Activated CD8-positive, alpha-beta memory T cell treated with anti-CD3 and anti-CD28 coated beads, Interleukin-2, amount 10 ng/mL, durations not matched to agents 7 days and 5 days (primary cell): ENCODE data around the gene MYLK. TPM values are rescaled to one million over a fixed set of nuclear protein-coding genes. Genes with fewer than 3 reads are reported as not detected.

ENCODE experiments used
- ATAC-seq: fragments of 150-1000 bp; cut with Tn5 transposase; one replicate; pipeline ENCODE4 v1.10.0; 2021; ENCODE audit warnings: moderate library complexity
- CTCF ChIA-PET: fragments of 350-600 bp; sonication (Branson Sonifier 250); formaldehyde crosslinking; loops from one replicate; lab custom pipeline; 2021; ENCODE audit warnings: antibody characterized with exemption; lab: Charles Lee
- DNase-seq: peaks from one replicate; pipeline ENCODE4 v3.0.0-alpha.2; 2020
- H3K27ac Mint-ChIP-seq: one replicate; pipeline ENCODE4 v1.8.0; 2021; ENCODE audit warnings: mild to moderate bottlenecking, mixed read lengths
- H3K27me3 Mint-ChIP-seq: one replicate; pipeline ENCODE4 v1.8.0; 2021; ENCODE audit warnings: mixed read lengths
- H3K36me3 Mint-ChIP-seq: one replicate; pipeline ENCODE4 v1.8.0; 2021; ENCODE audit warnings: mild to moderate bottlenecking, mixed read lengths
- H3K4me1 Mint-ChIP-seq: one replicate; pipeline ENCODE4 v1.8.0; 2021; ENCODE audit warnings: mixed read lengths
- H3K4me3 Mint-ChIP-seq: one replicate; pipeline ENCODE4 v1.8.0; 2021; ENCODE audit warnings: mild to moderate bottlenecking, moderate library complexity, mixed read lengths
- H3K9me3 Mint-ChIP-seq: one replicate; pipeline ENCODE4 v1.8.0; 2022; ENCODE audit warnings: low read depth, mixed read lengths
- total RNA-seq, 2 experiments: library from RNA; stranded (reverse); gene quantifications; one replicate each; pipeline ENCODE4 v1.2.3, GENCODE V29; 2021

The MYLK gene
- total RNA-seq, 2 experiments from 2014 or later = 0.50 to 0.96 TPM

GRCh38 chr3:123584988-123585937 is 298.9 kb downstream of the MYLK start, which contains the start of gene HACD2:
Gene HACD2, minus strand, starts transcription at chr3:123585053. Its CDS starts 26 bp downstream, at chr3:123585027.
- peaks cover 25% of the 10 kb centered on the region for H3K4me1 Mint-ChIP-seq
- CTCF ChIA-PET = no interaction called here
- H3K4me3 Mint-ChIP-seq = no peak within 1 kb of the TSS
- peak; percentile 97 for DNase-seq
- H3K36me3 Mint-ChIP-seq = peaks cover 33% of the 10 kb centered on the region
- H3K9me3 Mint-ChIP-seq = peaks cover 9% of the 10 kb centered on the region
- H3K27me3 Mint-ChIP-seq = no peaks in the 10 kb centered on the region
- ATAC-seq = peak; percentile 95
- peak within 1 kb of the TSS; percentile 75 for H3K27ac Mint-ChIP-seq

- Mint-ChIP-seq H3K4me1 (peaks cover 25% of the 10 kb centered on the region), H3K27me3 (no peaks in the 10 kb centered on the region), H3K27ac (peak overlapping the region; percentile 75), H3K4me3 (no peak overlapping the region), H3K36me3 (peaks cover 32% of the 10 kb centered on the region), H3K9me3 (peaks cover 4% of the 10 kb centered on the region)
- no peak for DNase-seq
- ATAC-seq = no peak
- CTCF ChIA-PET = interaction anchor here (0.7 to 1.8 kb wide), 5 partner anchors 10 to 255 kb away, joined by 3 to 8 read pairs (median 3); no protein-coding TSS in a partner anchor
Measured at GRCh38 chr3:123584284-123584987, 299.7 kb downstream of the MYLK start.

GRCh38 chr3:123583561-123583960 is 300.6 kb downstream of the MYLK start:
- Mint-ChIP-seq H3K36me3 (peaks cover 25% of the 10 kb centered on the region), H3K27ac (no peak overlapping the region), H3K9me3 (peaks cover under 1% of the 10 kb centered on the region), H3K4me3 (no peak overlapping the region), H3K27me3 (no peaks in the 10 kb centered on the region), H3K4me1 (peaks cover 25% of the 10 kb centered on the region)
- no peak for ATAC-seq
- CTCF ChIA-PET = interaction anchor here (0.7 to 1.8 kb wide), 4 partner anchors 9 to 254 kb away, joined by 3 to 8 read pairs (median 4); no protein-coding TSS in a partner anchor
- no peak for DNase-seq

GRCh38 chr3:123582315-123582714 is 301.8 kb downstream of the MYLK start:
- Mint-ChIP-seq H3K36me3 (peaks cover 15% of the 10 kb centered on the region), H3K4me3 (no peak overlapping the region), H3K9me3 (no peaks in the 10 kb centered on the region), H3K27me3 (no peaks in the 10 kb centered on the region), H3K4me1 (peaks cover 25% of the 10 kb centered on the region), H3K27ac (no peak overlapping the region)
- DNase-seq (no peak), ATAC-seq (no peak)
- CTCF ChIA-PET = interaction anchor here (2.3 kb wide), 1 partner anchor 23 kb away, joined by 10 read pairs; no protein-coding TSS in a partner anchor

- Mint-ChIP-seq H3K36me3 (peaks cover 10% of the 10 kb centered on the region), H3K9me3 (no peaks in the 10 kb centered on the region), H3K27ac (no peak overlapping the region), H3K4me3 (no peak overlapping the region), H3K27me3 (no peaks in the 10 kb centered on the region), H3K4me1 (peaks cover 12% of the 10 kb centered on the region)
- DNase-seq = no peak
- no peak for ATAC-seq
- CTCF ChIA-PET = interaction anchor here (1.2 to 2.8 kb wide), 3 partner anchors 8 to 42 kb away, joined by 3 to 9 read pairs (median 8); no protein-coding TSS in a partner anchor
Measured at GRCh38 chr3:123576122-123576521, 308.0 kb downstream of the MYLK start.

- H3K27me3 Mint-ChIP-seq = no peaks in the 10 kb centered on the region
- ATAC-seq (no peak), DNase-seq (no peak)
- H3K9me3 Mint-ChIP-seq = no peaks in the 10 kb centered on the region
- H3K4me1 Mint-ChIP-seq = peaks cover 12% of the 10 kb centered on the region
- CTCF ChIA-PET = interaction anchor here (2.3 kb wide), 1 partner anchor 18 kb away, joined by 5 read pairs; no protein-coding TSS in a partner anchor
- peaks cover 6% of the 10 kb centered on the region for H3K36me3 Mint-ChIP-seq
- no peak overlapping the region for H3K27ac Mint-ChIP-seq
- H3K4me3 Mint-ChIP-seq = no peak overlapping the region
Measured at GRCh38 chr3:123571973-123572365, 312.2 kb downstream of the MYLK start.

GRCh38 chr3:123571264-123571972 is 312.7 kb downstream of the MYLK start:
- Mint-ChIP-seq H3K27ac (no peak overlapping the region), H3K9me3 (no peaks in the 10 kb centered on the region), H3K36me3 (peaks cover 6% of the 10 kb centered on the region), H3K4me3 (no peak overlapping the region), H3K4me1 (peaks cover 7% of the 10 kb centered on the region), H3K27me3 (no peaks in the 10 kb centered on the region)
- CTCF ChIA-PET = interaction anchor here (1.1 to 2.3 kb wide), 2 partner anchors 13 to 17 kb away, joined by 4 to 5 read pairs; no protein-coding TSS in a partner anchor
- ATAC-seq = no peak
- DNase-seq = no peak

- CTCF ChIA-PET = interaction anchor here (1.8 kb wide), 1 partner anchor 10 kb away, joined by 8 read pairs; no protein-coding TSS in a partner anchor
- DNase-seq (no peak), ATAC-seq (no peak)
- H3K4me3 Mint-ChIP-seq = no peak overlapping the region
- no peak overlapping the region for H3K27ac Mint-ChIP-seq
- H3K4me1 Mint-ChIP-seq = no peaks in the 10 kb centered on the region
- no peaks in the 10 kb centered on the region for H3K9me3 Mint-ChIP-seq
- no peaks in the 10 kb centered on the region for H3K27me3 Mint-ChIP-seq
- H3K36me3 Mint-ChIP-seq = peaks cover 6% of the 10 kb centered on the region
Measured at GRCh38 chr3:123568875-123569274, 315.3 kb downstream of the MYLK start.

GRCh38 chr3:123568034-123568433 is 316.1 kb downstream of the MYLK start:
- no peak overlapping the region for H3K4me3 Mint-ChIP-seq
- no peaks in the 10 kb centered on the region for H3K27me3 Mint-ChIP-seq
- H3K9me3 Mint-ChIP-seq = no peaks in the 10 kb centered on the region
- CTCF ChIA-PET = interaction anchor here (1.8 kb wide), 1 partner anchor 9 kb away, joined by 8 read pairs; no protein-coding TSS in a partner anchor
- H3K4me1 Mint-ChIP-seq = peaks cover 6% of the 10 kb centered on the region
- DNase-seq (no peak), ATAC-seq (no peak)
- peaks cover 6% of the 10 kb centered on the region for H3K36me3 Mint-ChIP-seq
- no peak overlapping the region for H3K27ac Mint-ChIP-seq

GRCh38 chr3:123564056-123564455 is 320.1 kb downstream of the MYLK start:
- no peak overlapping the region for H3K4me3 Mint-ChIP-seq
- no peaks in the 10 kb centered on the region for H3K9me3 Mint-ChIP-seq
- CTCF ChIA-PET = no interaction called here
- peaks cover 6% of the 10 kb centered on the region for H3K36me3 Mint-ChIP-seq
- no peaks in the 10 kb centered on the region for H3K27me3 Mint-ChIP-seq
- H3K4me1 Mint-ChIP-seq = peaks cover 8% of the 10 kb centered on the region
- ATAC-seq = no peak
- H3K27ac Mint-ChIP-seq = no peak overlapping the region
- no peak for DNase-seq

GRCh38 chr3:123562547-123562946 is 321.6 kb downstream of the MYLK start:
- Mint-ChIP-seq H3K27ac (no peak overlapping the region), H3K9me3 (no peaks in the 10 kb centered on the region), H3K4me1 (peaks cover 8% of the 10 kb centered on the region), H3K36me3 (peaks cover under 1% of the 10 kb centered on the region), H3K27me3 (no peaks in the 10 kb centered on the region), H3K4me3 (no peak overlapping the region)
- DNase-seq = no peak
- ATAC-seq = no peak
- CTCF ChIA-PET = interaction anchor here (5.3 kb wide), 1 partner anchor 235 kb away, joined by 32 read pairs; no protein-coding TSS in a partner anchor

GRCh38 chr3:123561188-123561587 is 322.9 kb downstream of the MYLK start:
- CTCF ChIA-PET = interaction anchor here (0.8 to 5.3 kb wide), 4 partner anchors 10 to 233 kb away, joined by 3 to 32 read pairs (median 9); no protein-coding TSS in a partner anchor
- ATAC-seq (no peak), DNase-seq (no peak)
- H3K36me3 Mint-ChIP-seq = peaks cover 3% of the 10 kb centered on the region
- H3K4me1 Mint-ChIP-seq = peaks cover 8% of the 10 kb centered on the region
- no peaks in the 10 kb centered on the region for H3K9me3 Mint-ChIP-seq
- H3K27ac Mint-ChIP-seq = no peak overlapping the region
- H3K4me3 Mint-ChIP-seq = no peak overlapping the region
- no peaks in the 10 kb centered on the region for H3K27me3 Mint-ChIP-seq
